Measurements from ENCODE around the gene EMX2.

The EMX2 gene

GRCh38 chr10:117532451-117533107 lies 10.0 kb upstream of the EMX2 start:
- DNase-seq, result no peak

GRCh38 chr10:117533507-117534281 lies 8.9 kb upstream of the EMX2 start:
- no peak for DNase-seq

- DNase-seq, result no peak
These were observed 7.9 kb upstream of the EMX2 start for GRCh38 chr10:117534321-117535297.

- no peak for DNase-seq
These were observed 7.1 kb upstream of the EMX2 start for GRCh38 chr10:117535298-117536071.

GRCh38 chr10:117536072-117536865 lies 6.3 kb upstream of the EMX2 start:
- DNase-seq, result no peak

- no peak for DNase-seq
These were observed 5.6 kb upstream of the EMX2 start for GRCh38 chr10:117536866-117537435.

GRCh38 chr10:117537436-117537903 lies 5.1 kb upstream of the EMX2 start:
- no peak for DNase-seq

GRCh38 chr10:117537904-117538524 lies 4.5 kb upstream of the EMX2 start:
- DNase-seq, result no peak

- no peak for DNase-seq
These were observed 3.2 kb upstream of the EMX2 start for GRCh38 chr10:117539361-117539773.

- no peak for DNase-seq
These were observed 2.5 kb upstream of the EMX2 start for GRCh38 chr10:117539903-117540639.

- no peak for DNase-seq
These were observed 1.7 kb upstream of the EMX2 start for GRCh38 chr10:117540640-117541404.

- DNase-seq, result no peak
These were observed 1.1 kb upstream of the EMX2 start for GRCh38 chr10:117541405-117541908.

- DNase-seq, result no peak
These were observed 439 bp upstream of the EMX2 start for GRCh38 chr10:117541909-117542705.

GRCh38 chr10:117543225-117544003 lies 868 bp downstream of the EMX2 start:
- DNase-seq, result no peak

- no peak for DNase-seq
These were observed 1.6 kb downstream of the EMX2 start for GRCh38 chr10:117544004-117544701.

- no peak for DNase-seq
These were observed 2.2 kb downstream of the EMX2 start for GRCh38 chr10:117544711-117545140.

All from effector CD4-positive, alpha-beta T cell (primary cell).